HepG2 (cell line): ENCODE results near the gene DGAT2. TPM values are rescaled to one million over a fixed set of nuclear protein-coding genes. Genes with fewer than 3 reads are reported as not detected.

Experiments
- ADNP ChIP-seq: sonication (generic); formaldehyde crosslinking; IDR thresholded peaks from 2 replicates; pipeline ENCODE4 v1.4.0; 2020; ENCODE audit warnings: missing genetic modification reagents
- ELF3 ChIP-seq: IDR thresholded peaks from 2 replicates; pipeline ENCODE4 v1.6.1; 2016; ENCODE audit warnings: missing genetic modification reagents, missing compliant biosample characterization
- FUBP1 ChIP-seq: sonication (generic); formaldehyde crosslinking; IDR thresholded peaks from 2 replicates; pipeline ENCODE4 v1.5.1; 2020; ENCODE audit warnings: missing genetic modification reagents, mild to moderate bottlenecking, borderline replicate concordance
- HNRNPLL ChIP-seq: fragments of 200-400 bp; formaldehyde crosslinking; IDR thresholded peaks from 2 replicates; pipeline ENCODE4 v1.6.1; 2017; ENCODE audit warnings: mild to moderate bottlenecking, low read depth, low read length; ENCODE audit not compliant: poor library complexity, severe bottlenecking
- ISL2 ChIP-seq: sonication (generic); formaldehyde crosslinking; IDR thresholded peaks from 2 replicates; pipeline ENCODE4 v1.5.0; 2020; ENCODE audit warnings: missing genetic modification reagents
- LRRFIP1 ChIP-seq: sonication (generic); formaldehyde crosslinking; conservative IDR thresholded peaks from 2 replicates; pipeline ENCODE4 v1.4.0; 2020; ENCODE audit warnings: missing genetic modification reagents
- MEIS1 ChIP-seq: sonication (generic); formaldehyde crosslinking; IDR thresholded peaks from 2 replicates; pipeline ENCODE4 v1.9.0; 2021; ENCODE audit warnings: mild to moderate bottlenecking, missing genetic modification reagents, moderate library complexity, borderline replicate concordance
- NFE2L1 ChIP-seq: sonication (generic); formaldehyde crosslinking; IDR thresholded peaks from 2 replicates; pipeline ENCODE4 v1.4.0; 2020; ENCODE audit warnings: missing genetic modification reagents, mild to moderate bottlenecking, borderline replicate concordance
- SRSF1 ChIP-seq: fragments of 200-400 bp; formaldehyde crosslinking; optimal IDR thresholded peaks from 2 replicates; pipeline ENCODE3; 2017; ENCODE audit warnings: mild to moderate bottlenecking, low read depth, low read length, moderate library complexity
- TGIF2 ChIP-seq: IDR thresholded peaks from 2 replicates; pipeline ENCODE4 v1.6.1; 2016; ENCODE audit warnings: control low read depth, missing compliant biosample characterization
- TMF1 ChIP-seq: sonication (generic); formaldehyde crosslinking; IDR thresholded peaks from 2 replicates; pipeline ENCODE4 v1.8.1; 2022; ENCODE audit warnings: low read depth, missing genetic modification reagents
- ZBED4 ChIP-seq: sonication (generic); formaldehyde crosslinking; IDR thresholded peaks from 2 replicates; pipeline ENCODE4 v1.4.0; 2020; ENCODE audit warnings: missing genetic modification reagents, borderline replicate concordance
- ZBTB37 ChIP-seq: sonication (generic); formaldehyde crosslinking; IDR thresholded peaks from 2 replicates; pipeline ENCODE4 v1.4.0; 2020; ENCODE audit warnings: mild to moderate bottlenecking, missing genetic modification reagents
- ZBTB39 ChIP-seq: sonication (generic); formaldehyde crosslinking; IDR thresholded peaks from 2 replicates; pipeline ENCODE4 v1.5.0; 2020; ENCODE audit warnings: missing genetic modification reagents
- ZNF3 ChIP-seq: IDR thresholded peaks from 2 replicates; pipeline ENCODE4 v1.7.0; 2017; ENCODE audit warnings: inconsistent platforms
- polyA plus RNA-seq, 8 experiments: library from polyadenylated mRNA; depleted of rRNA in 3 of 8; stranded (reverse) in 7 of 8; unstranded in 1 of 8; fragments of >200 nt; fragmentation: Illumina TruSeq in 4 of 8; extraction: Trizol in 4 of 8; gene quantifications; 2 replicates each; pipeline versions ENCODE4 v1.2.1 to v1.2.3, GENCODE V29; 2011 to 2016; ENCODE audit warnings: low read depth in 4 of 8, missing spikeins in 1 of 8, mixed read lengths in 1 of 8; ENCODE audit not compliant: insufficient read depth in 1 of 8
- total RNA-seq, 5 experiments: library from RNA; depleted of rRNA; stranded (reverse); fragments of >200 nt; fragmentation: Illumina TruSeq; extraction: Trizol; gene quantifications; 2 replicates each; pipeline ENCODE4 v1.2.3, GENCODE V29; 2016; ENCODE audit warnings: low read depth in 1 of 5

The DGAT2 gene
- total and polyA plus RNA-seq, 2 of the 13 experiments (the other 11 are each of a cell fraction or from before 2014, with no cell fraction given) = 39.0 to 65.6 TPM

- TF ChIP-seq FUBP1 (CRISPR knock-in tag) = no peak
- no peak for TF ChIP-seq ELF3
- 0 out of 2 replicates have a peak, but pooled peaks have one; percentile 12 for TF ChIP-seq TGIF2 (CRISPR knock-in tag)
- no peak for TF ChIP-seq ADNP
- TF ChIP-seq TMF1 (CRISPR knock-in tag) = 0 out of 2 replicates have a peak, but pooled peaks have one; percentile 58
- peak; percentile 80 for TF ChIP-seq HNRNPLL
- TF ChIP-seq MEIS1 = peak; percentile 83
- 0 out of 2 replicates have a peak, but pooled peaks have one; percentile 59 for TF ChIP-seq ZBTB37 (CRISPR knock-in tag)
- TF ChIP-seq ZBTB39 (CRISPR knock-in tag) = peak; percentile 44; the same call in 1 of the 2 replicates
- TF ChIP-seq SRSF1 = peak; percentile 31
- 0 out of 2 replicates have a peak, but pooled peaks have one; percentile 14 for TF ChIP-seq ZNF3 (CRISPR knock-in tag)
- TF ChIP-seq NFE2L1 (CRISPR knock-in tag) = no peak
- peak; percentile 39; the same call in 1 of the 2 replicates for TF ChIP-seq ISL2
- TF ChIP-seq LRRFIP1 (CRISPR knock-in tag) = no peak
- peak; percentile 78 for TF ChIP-seq ZBED4
These were observed at the start of gene DGAT2 (continued) for GRCh38 chr11:75768112-75768908.
